Activated CD8-positive, alpha-beta memory T cell treated with anti-CD3 and anti-CD28 coated beads for 1 hour (primary cell): ENCODE data around the gene SLA2.
A peak's percentile ranks its signal among the peaks of the same experiment; 100 is the strongest.
"Not testable (repeated sequence)": the region's sequence is repeated elsewhere in the genome, so short reads cannot be mapped to it uniquely, and the experiment has no call there.

Source experiments
- DNase-seq, 2 donors: peaks; one replicate each; pipeline ENCODE4 v3.0.0-alpha.2; 2020; ENCODE audit warnings: low read depth in 1 of 2; ENCODE audit errors: extremely low read depth in 1 of 2

SLA2 gene

DNA sequence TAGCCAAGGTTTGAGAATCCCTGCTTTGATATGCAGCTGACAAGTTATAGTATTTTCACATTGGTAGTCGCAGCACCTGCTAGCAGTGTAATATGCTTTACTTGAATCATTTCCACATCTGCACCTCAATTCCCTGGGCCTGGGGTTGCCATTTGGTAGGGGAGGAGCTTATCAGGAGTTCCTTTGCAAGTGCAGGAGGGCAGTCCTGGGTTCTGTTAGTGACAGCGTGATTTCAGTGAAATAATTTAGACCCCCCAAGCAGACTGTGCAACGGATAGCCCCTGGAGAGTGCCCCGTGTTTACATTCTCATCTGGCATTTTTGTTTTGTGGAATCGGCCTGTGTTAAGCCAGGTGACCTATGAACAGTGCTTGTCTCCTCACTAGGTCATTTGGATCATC lies 34.4 kb downstream of the SLA2 start:
- DNase-seq, result no peak

DNA sequence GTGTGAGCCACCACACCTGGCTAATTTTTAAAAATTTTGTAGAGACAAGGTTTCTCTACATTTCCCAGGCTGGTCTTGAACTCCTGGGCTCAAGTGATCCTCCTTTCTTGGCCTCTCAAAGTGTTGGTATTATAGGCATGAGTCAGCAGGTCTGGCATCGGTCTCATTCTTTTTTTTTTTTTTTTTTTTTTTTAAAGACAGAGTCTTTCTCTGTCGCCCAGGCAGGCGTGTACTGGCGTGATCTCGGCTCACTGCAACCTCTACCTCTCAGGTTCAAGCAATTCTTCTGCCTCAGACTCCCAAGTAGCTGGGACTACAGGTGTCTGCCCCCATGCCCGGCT lies 37.6 kb downstream of the SLA2 start:
- not testable (repeated sequence) for DNase-seq

DNA sequence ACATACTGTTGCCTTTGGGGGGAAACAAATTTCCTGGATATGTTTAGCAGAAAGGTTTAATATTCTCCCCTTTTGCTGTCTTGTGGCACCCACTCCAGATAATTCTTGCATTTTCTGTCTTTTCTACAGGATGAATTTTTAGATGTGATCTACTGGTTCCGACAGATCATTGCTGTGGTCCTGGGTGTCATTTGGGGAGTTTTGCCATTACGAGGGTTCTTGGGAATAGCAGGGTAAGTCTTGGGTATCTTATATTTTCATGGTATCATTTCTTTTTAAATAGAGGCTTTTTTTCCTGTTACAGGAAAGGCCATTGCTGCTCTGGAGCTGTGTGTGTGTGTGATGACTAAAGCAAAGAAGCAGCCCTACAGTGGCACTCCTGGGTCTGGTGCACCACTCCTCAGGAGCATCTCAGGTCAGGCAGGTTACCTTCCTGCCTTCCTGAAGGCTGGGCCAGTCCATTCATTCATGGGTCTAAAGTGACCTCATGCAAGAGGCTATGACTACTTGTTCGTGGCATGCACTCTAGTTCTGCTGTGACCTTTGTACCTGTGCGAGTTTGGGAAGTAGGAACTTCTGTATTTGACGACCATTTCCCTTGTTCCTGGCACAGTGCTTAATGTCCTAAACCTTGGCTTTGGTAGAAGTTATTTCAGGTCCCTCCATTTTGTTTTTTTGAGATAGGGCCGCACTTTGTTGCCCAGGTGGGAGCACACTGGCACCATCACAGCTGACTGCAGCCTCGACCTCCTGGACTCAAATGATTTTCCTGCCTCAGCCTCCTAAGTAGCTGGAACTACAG lies 38.2 kb downstream of the SLA2 start:
- no peak for DNase-seq

DNA sequence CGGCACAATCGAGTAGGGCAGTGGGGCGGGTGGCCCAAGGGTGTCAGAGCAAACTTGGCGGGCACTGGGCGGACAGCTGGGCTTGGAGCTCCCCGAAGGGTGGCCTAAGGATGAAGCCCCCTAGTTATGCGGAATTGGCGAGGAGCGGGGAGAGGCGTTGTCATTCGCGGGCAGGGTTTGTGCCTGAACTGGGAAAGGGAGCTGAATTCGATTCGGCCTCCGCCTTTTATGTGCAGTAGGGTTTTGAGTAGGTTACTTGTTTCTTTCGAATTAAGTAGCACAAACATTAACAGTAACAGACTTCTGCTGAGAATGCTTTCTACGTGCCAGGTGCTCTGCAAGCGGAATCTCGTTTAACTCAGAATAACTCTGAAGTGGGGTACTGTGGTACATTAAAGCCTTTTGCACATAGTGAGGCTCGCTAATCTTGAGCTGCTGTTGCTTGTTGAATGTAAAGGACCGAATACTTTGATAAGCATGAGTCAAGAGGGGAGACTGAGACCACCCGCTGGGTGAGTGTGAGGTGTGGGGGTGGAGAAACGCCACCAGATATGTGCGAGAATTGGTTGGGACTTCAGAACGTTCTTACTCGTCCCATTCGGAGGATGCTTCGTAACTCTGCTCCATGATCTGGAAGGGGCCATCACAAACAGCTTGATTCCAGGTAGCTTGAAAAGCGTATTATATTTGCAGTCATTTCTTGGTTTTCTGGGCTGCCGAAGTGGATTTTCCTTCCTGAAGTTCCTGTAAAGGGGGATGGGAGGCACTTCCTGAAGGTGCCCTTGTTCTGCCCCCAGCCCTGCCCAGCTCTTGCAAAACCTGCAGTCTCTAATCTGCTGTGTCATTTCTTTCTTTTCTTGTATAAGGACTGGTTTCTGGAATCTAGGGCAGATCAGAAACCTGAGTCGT lies 39.6 kb downstream of the SLA2 start:
- no peak for DNase-seq

DNA sequence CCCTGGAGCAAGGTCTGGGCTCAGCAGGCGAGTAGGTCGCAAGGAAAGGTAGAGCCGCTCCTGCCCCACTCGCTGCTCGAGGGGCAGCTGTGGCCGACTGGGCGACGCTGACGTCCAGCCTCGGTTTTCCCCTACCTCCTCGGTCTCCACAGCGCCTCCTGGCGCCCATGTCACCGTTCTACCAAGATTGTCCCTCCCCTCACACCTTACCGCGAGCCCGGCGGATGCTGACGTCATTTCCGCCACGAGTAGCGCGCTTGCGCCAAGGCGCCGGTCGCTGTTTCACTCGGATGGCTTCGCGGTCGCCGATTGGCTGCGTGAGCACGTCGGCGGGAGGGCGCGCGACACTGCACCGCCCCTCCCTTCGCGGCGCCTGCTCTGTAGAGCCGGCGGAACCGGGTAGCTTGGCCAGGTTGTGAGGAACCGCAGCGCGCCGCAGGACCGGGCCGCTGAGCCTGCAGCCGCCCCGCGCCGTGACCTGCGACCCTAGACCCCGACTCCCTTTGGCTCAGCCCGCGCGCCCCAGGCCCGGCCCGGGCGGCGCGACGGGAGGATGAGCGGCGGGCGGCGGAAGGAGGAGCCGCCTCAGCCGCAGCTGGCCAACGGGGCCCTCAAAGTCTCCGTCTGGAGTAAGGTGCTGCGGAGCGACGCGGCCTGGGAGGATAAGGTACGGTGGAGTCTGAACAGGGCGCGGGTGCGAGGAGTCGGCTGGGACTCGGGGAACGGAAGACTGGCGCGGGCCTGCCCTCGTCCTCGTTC lies 40.4 kb downstream of the SLA2 start, which contains the start of gene RAB5IF:
TSS of gene RAB5IF (plus strand) at position 381 of the 759 bp plus-strand sequence. CDS start at position 554, 173 bp downstream.
- DNase-seq, result peak; percentile 96 to 99

DNA sequence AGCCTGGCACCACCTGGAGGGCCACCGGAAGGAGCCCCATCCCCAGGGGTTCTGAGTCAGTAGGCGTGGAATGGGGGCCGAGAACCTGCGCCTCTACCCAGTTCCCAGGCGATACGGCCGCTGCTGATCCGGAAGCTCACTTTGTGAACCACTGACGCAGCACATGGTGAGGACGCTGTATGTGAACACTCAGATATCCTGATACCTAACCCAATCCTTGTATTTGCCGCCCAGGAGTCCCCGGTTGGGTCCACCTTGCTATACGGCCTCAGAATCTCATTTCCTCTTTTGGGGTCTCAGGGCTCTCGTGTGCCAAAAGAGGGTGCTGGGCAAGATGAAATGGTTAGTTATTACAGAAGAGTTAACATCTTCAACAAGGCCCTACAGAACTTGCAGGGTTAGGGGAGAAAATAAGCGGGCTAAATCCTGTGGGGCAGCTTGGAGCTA lies 41.0 kb downstream of the SLA2 start:
- DNase-seq, result peak in 1 of 2 donors; percentile 13

DNA sequence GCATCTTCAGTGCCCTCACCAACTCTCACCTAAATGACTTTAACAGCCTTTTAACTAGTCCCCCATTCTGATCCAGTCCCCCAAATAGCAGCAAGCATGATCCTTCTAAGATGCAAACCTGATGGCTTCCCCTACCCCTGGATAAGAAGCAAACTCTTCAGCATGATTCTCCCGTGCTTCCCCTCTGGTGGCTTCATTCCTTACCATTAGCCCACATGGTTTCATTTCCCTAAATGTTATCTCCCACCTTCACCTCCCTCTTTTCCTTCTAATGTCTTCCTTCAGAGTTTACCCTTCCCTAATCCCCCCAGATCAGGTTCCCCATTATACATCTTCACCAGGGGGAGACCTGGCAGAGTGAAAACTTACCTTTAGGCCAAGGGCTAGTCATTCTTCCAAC lies 44.5 kb downstream of the SLA2 start:
- no peak for DNase-seq

DNA sequence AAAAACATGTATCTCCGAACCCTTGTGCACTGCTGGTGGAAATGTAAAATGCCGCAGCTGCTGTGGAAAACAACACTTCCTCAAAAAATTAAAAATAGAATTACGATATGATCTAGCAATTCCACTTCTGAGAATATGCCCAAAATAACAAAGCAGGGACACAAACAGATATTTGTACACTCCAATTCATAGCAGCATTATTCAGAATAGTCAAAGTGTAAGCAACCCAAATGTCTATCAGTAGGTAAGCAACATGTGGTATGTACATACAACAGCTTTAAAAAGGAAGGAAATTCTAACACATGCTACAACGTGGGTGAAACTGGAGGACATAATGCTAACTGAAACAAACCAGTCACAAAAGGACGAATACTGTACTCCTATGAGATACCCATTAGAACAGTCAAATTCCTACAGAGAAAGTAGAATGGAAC lies 46.1 kb downstream of the SLA2 start:
- no peak for DNase-seq

DNA sequence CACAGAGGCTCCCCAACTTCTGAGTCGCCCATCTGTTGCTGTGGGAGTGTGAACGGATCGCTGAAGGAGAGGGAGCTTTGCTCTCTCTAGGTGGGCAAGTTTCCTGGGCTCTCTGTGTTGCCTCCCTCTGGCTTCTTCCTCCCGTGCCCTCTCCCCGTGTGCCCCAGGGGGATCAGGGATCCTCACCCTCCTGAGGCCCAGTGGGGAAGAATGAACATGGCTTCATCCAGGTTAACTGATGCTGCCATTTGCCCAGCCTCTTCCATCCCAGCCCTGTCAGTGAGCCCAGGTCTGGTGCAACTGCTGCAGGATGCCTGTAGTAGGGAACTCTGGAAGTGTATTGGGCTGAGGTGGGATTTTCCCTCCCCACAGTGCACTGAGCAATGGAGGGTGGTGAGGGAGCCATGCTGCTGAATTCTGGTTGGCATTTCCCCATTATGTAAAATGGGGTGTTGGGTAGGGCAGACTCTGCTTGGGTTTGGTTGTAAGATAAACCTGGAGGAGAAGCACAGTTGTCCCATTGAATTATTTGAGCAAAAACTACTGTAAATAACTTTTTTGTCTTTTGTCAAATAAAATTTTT lies 52.6 kb downstream of the SLA2 start:
- no peak for DNase-seq

DNA sequence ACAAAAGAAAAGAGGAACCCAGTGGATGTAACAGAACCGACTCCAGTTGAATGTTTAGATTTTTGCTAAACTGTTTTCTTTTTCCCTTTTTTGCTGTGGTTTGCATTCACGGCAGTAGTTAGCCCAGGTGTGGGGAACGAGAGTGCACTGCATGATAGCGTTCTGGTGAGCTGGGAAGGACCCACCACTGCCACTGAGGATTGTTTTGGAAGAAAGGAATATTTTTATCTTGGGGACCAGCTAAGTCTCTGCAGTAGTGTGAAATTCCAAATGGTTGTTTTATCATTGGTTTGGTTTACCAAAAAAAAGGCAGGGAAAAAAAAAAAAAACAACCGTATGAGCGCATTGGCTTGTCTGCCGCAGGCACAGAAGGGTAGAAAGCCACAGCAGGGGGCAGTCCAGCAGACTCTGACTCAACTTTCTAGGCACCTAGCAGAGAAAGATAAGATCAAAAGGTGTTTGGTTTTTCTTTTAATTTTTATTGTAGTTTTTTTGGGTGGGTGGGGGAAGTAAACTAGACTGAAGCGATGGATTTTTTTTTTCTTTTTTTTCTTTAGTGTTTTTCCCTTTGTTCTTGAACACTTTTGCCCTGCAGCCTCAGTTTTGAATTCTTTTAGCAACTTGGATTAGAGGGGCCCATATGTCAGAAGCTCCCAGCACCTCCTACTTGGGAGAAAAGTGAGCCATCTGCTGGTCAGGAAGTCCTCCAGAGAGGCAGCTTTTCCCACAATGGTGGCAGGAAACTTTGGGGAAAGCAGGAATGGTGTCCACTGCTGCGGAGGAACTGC lies 53.9 kb downstream of the SLA2 start:
- peak in 1 of 2 donors; percentile 14 for DNase-seq

DNA sequence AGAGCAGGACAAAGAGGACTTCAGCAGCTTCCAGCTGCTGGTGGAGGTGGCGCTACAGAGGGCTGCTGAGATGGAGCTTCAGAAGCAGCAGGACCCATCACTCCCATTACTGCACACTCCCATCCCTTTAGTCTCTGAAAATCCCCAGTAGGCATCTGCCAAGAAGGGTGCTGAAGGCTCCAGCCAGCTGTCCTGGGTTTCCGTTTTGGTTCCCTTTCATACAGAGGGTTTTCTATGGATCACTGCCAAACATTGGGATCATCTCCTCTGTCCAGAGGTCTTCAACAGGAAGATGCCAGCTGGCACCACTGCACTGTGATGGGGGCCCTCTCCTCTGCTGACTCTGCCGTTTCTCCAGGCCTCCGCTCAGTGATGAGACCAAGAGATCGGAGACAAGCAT lies 54.7 kb downstream of the SLA2 start:
- no peak for DNase-seq

DNA sequence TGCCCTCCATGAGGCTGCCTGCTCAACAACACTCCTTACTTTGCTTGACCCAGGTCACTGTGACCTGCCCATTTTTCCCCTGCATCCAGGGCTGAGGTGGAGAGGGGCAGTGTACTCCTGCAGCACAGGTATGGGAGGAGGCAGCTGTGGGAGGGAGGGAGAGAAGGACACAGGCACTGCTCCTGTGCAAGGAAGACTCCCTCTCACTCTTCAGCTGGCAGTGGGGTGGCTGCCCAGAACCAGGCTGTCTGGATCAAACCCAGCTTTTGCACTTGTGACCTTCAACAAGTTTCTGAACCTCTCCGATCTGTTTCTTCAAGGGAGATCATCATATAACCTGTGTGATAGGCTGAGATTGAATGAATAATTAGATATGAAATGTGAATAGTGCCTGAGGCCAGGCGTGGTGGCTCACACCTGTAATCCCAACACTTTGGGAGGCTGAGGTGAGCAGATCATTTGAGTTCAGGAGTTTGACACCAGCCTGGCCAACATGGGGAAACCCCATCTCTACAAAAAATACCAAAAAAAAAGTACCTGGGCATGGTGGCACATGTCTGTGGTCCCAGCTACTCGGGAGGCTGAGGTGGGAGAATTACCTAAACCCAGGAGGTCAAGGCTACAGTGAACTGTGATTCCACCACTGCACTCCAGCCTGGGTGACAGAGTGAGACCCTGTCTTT lies 58.5 kb downstream of the SLA2 start:
- DNase-seq, result no peak

DNA sequence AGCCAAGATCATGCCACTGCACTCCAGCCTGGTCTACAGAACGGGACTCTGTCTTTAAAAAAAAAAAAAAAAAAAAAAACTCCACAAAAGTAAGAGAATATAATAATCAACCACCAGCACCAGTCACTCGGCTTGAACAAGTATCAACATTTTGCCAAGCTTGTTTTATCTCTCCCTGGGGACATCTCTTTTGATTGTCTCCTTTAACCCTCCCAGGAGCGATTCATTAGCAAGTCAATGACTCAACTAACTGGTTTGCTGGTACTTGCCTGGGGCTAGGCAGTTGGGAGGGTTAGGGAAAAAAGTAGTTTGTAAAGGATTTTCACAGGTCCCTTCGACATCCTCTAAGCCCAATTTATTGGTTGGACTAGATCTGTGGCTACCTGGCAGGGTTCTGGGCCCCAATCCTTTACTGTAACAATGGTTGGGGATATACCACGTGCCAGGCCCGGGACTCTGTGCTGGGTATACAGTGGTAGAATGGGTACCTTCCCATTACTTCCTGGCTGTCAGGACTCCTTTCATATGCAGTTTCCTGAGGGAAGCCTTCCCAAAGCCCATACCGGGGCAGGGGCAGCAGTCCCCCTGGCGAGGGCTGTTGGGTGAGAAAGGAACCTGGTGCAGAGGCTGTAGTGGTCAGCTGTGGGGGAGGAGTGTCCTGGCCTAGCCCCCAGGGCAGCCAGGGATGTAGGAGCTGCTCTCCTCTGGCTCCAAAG lies 60.4 kb downstream of the SLA2 start:
- no peak for DNase-seq

DNA sequence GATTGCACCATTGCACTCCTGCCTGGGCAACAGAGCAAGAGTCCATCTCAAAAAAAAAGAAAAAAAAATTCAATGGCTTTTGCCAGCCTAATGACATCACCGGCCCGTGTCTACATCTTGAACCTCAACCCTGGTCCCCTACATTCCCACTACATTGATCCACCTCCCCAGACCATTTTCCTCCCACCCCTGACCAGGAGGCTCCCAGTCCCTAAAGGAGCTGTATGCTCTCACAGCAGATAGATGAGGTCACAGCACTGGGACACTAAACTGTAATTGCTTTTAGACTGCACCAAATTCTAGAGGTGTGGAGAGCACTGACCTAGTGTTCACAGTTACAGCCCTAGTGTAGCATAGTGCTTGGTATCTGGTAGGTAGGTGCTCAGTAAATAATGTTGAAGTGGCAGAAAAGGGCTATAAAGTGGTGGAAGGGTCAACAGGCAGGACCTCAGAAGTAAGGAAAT lies 61.9 kb downstream of the SLA2 start:
- DNase-seq, result no peak

DNA sequence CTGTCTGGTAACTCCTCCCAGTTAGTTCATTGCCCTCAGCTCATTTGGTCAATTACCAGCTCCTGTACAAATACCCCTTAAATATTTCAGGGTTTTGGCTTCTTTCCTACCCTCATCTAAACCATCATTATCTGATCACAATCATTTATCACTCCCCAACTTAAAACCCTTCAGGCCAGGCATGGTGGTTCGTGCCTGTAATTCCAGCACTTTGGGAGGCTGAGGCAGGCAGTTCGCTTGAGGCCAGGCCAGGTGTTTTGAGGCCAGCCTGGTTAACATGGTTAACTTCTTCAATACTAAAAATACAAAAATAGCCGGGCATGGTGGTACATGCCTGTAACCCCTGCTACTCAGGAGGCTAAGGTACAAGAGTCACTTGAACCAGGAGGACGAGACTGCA lies 63.2 kb downstream of the SLA2 start:
- DNase-seq, result no peak

DNA sequence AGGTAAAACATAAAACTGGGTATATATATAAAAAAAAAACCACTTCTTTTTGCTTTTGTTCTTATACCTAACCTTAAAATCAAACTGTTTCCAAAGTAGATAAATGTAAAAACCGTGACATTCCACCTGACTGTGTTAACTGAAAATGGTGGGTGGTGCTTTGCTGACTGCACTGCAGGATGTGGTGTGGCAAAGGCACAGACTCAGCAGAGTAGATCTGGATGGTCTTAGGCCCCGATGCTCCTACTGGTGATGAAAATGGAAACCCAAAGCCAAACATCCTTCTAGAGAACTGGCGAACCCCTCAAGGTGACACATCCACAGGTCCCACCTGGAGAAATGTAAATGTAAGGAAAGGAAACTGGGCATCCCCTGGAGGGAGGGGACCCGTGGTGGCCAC lies 63.7 kb downstream of the SLA2 start:
- DNase-seq, result no peak

DNA sequence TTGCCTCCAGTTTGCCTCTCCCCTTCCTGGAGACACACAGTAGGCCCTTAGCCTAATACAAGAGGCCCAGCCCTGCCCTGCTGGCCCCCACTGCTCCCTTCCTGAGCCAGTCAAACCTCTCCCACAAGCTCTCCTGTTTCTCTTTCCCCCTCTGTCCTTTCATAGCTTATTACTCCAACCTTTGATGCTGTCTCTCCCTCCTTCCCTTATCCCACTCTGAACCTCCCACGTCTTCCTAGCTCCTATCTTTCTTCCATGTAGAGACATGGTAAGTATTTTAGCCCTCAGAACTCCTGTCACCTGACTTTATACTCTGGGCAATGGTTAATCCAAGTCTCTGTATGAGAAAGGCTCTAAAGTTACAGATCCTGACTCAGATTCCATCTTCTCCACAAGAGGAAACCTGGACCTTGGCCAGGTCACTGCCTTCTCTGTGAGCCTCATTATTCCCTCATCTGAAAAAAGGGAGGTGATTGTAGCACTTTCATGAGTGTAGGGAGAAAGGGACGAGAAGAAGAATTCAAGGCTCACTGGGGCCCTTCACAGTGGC lies 65.9 kb downstream of the SLA2 start:
- no peak for DNase-seq

DNA sequence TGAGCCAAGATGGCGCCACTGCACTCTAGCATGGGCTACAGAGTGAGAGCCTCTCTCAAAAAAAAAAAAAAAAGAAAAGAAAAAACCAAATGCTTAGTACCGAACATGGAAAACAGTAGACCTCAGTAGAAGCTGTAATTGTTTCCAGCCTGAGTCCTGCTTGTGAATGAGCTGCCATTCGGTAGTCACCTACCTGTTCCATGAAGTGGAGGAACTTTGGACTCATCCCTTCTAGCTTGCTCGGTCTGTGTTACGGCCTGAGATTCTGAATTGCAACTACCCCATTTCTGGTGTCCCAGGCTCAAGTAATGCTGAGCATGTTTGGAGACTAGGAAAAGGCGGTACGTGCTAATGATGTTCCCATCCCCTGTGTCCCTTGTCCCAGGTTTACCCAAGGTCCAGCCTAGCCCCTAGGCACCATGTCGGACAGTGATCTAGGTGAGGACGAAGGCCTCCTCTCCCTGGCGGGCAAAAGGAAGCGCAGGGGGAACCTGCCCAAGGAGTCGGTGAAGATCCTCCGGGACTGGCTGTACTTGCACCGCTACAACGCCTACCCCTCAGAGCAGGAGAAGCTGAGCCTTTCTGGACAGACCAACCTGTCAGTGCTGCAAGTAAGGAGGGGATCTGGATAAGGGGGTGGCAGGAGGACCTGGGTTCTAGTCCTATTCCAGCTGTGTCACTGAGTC lies 67.5 kb downstream of the SLA2 start:
- no peak for DNase-seq
